Mucosa of rectum (tissue), 2 donors: ENCODE data around the gene CCSER2.
"Not testable (repeated sequence)": the region's sequence is repeated elsewhere in the genome, so short reads cannot be mapped to it uniquely, and the experiment has no call there.

Experiments used
- H3K27ac ChIP-seq, 2 donors: one replicate each; pipeline ENCODE4 v1.7.0; 2013; ENCODE audit warnings: inconsistent platforms in 2 of 2, low read depth in 2 of 2, low read length in 2 of 2
- H3K27me3 ChIP-seq, 2 donors: one replicate each; pipeline ENCODE4 v1.7.0; 2013; ENCODE audit warnings: low read length in 2 of 2; ENCODE audit not compliant: control insufficient read depth in 2 of 2, insufficient read depth in 2 of 2
- H3K36me3 ChIP-seq, 2 donors: one replicate each; pipeline ENCODE4 v1.7.0; 2013; ENCODE audit warnings: low read length in 2 of 2; ENCODE audit not compliant: control insufficient read depth in 2 of 2, insufficient read depth in 2 of 2
- H3K4me1 ChIP-seq, 2 donors: one replicate each; pipeline ENCODE4 v1.7.0; 2013; ENCODE audit warnings: low read length in 2 of 2, mild to moderate bottlenecking in 1 of 2; ENCODE audit not compliant: control insufficient read depth in 2 of 2, insufficient read depth in 2 of 2
- H3K4me3 ChIP-seq, 2 donors: one replicate each; pipeline ENCODE4 v1.7.0; 2013; ENCODE audit warnings: low read length in 2 of 2
- H3K9ac ChIP-seq, 2 donors: one replicate each; pipeline ENCODE4 v1.7.0; 2013; ENCODE audit warnings: low read length in 2 of 2, low read depth in 1 of 2, mild to moderate bottlenecking in 1 of 2
- H3K9me3 ChIP-seq, 2 donors: one replicate each; pipeline ENCODE4 v1.7.0; 2013; ENCODE audit warnings: low read length in 2 of 2; ENCODE audit not compliant: control insufficient read depth in 2 of 2
- donor health status: healthy.
- donor health status: Normal muscosa, but diverticular disease.

Gene CCSER2

DNA sequence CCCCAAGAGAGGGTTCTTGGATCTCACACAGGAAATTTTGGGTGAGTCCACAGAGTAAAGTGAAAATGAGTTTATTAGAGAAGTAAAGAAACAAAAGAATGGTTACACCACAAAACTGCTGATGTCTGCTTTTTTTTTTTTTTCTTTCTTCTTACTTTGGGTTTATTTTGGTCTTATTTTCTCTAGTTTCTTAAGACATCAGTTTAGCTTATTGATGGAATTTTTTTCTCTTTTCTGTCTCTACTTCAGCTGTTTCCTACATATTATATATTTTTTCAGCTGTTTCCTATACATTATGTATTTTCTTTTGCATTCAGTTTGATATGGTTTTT is 166.4 kb downstream of the CCSER2 start:
- Histone ChIP-seq H3K4me3 (no peak overlapping the region), H3K36me3 (no peaks in the 10 kb centered on the region), H3K9me3 (no peaks in the 10 kb centered on the region), H3K27me3 (no peaks in the 10 kb centered on the region), H3K9ac (no peak overlapping the region), H3K4me1 (no peaks in the 10 kb centered on the region), H3K27ac (no peak overlapping the region)

DNA sequence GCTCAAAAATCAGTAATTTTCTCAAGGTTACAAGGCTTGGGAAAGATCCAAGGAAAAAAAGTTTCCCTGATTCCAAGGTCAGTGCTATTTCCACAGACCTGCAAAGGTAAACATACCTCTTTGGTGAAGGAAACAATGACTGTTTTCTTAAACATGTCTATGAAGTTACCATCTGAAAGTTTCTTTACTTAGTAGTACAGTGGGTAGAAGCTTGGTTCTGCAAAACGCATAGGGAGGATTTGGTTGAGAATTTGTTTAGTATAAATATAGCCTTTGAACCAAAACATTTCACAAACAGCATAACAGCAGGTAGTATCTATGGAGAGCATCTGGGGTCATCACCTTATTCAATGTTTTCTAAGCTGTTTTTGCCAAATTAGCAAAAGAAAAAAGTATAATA is 169.6 kb downstream of the CCSER2 start:
- H3K4me1 ChIP-seq = no peaks in the 10 kb centered on the region
- no peaks in the 10 kb centered on the region for H3K9me3 ChIP-seq
- no peak overlapping the region for H3K4me3 ChIP-seq
- H3K27me3 ChIP-seq = no peaks in the 10 kb centered on the region
- H3K27ac ChIP-seq = no peak overlapping the region
- H3K9ac ChIP-seq = no peak overlapping the region
- H3K36me3 ChIP-seq = no peaks in the 10 kb centered on the region

- not testable (repeated sequence) for H3K9me3 ChIP-seq, H3K4me3 ChIP-seq, H3K9ac ChIP-seq, H3K27ac ChIP-seq, H3K27me3 ChIP-seq, H3K36me3 ChIP-seq, H3K4me1 ChIP-seq
Measured at GRCh38 chr10:84499039-84499438, 170.7 kb downstream of the CCSER2 start.

- no peak overlapping the region for H3K9ac ChIP-seq
- H3K4me3 ChIP-seq = no peak overlapping the region
- no peak overlapping the region for H3K27ac ChIP-seq
- no peaks in the 10 kb centered on the region for H3K27me3 ChIP-seq
- H3K9me3 ChIP-seq = no peaks in the 10 kb centered on the region
- no peaks in the 10 kb centered on the region for H3K36me3 ChIP-seq
- H3K4me1 ChIP-seq = no peaks in the 10 kb centered on the region
Measured at GRCh38 chr10:84499846-84500245, 171.5 kb downstream of the CCSER2 start.

- H3K9me3 ChIP-seq = no peaks in the 10 kb centered on the region
Measured at GRCh38 chr10:84510121-84510520, 181.7 kb downstream of the CCSER2 start.

GRCh38 chr10:84511106-84511505 is 182.7 kb downstream of the CCSER2 start:
- Histone ChIP-seq H3K36me3 (peaks cover 6 to 10% of the 10 kb centered on the region in 2 donors), H3K27me3 (no peaks in the 10 kb centered on the region), H3K9ac (no peak overlapping the region), H3K4me1 (no peaks in the 10 kb centered on the region), H3K4me3 (no peak overlapping the region), H3K27ac (no peak overlapping the region), H3K9me3 (no peaks in the 10 kb centered on the region)

More at GRCh38 chr10:84510121-84510520, 181.7 kb downstream of the CCSER2 start:
- Histone ChIP-seq H3K4me3 (no peak overlapping the region), H3K27ac (no peak overlapping the region), H3K9ac (no peak overlapping the region), H3K36me3 (peaks cover 6 to 10% of the 10 kb centered on the region in 2 donors), H3K4me1 (no peaks in the 10 kb centered on the region), H3K27me3 (no peaks in the 10 kb centered on the region)

DNA sequence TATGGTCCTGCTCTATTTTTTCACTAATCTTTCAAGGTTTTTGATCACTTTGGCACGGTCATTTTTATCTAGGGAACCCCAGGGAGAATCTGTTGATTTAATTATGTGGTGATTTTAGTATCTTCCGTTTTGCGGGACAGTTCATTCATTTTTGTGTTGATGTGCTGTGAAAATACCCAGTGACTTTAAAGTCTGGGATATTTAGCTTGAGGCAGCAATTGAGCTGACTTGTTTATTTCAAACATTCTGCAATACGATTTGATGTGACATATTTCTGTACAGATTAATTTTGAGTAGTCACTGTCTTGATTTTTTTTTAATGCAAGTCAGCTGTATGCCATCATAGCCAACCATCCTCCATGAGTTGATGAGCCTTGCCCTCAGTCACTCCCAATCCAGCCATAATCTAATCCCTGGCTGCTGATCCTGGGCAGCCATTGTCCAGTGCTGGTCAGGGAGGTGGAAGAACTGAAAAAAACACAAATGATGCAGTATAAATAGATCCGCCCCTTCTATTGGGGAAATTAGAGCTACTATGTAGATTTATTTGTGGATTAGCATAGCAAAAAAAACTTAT is 183.4 kb downstream of the CCSER2 start:
- H3K27me3 ChIP-seq = no peaks in the 10 kb centered on the region
- no peak overlapping the region for H3K27ac ChIP-seq
- no peak overlapping the region for H3K4me3 ChIP-seq
- peaks cover 6 to 10% of the 10 kb centered on the region in 2 donors for H3K36me3 ChIP-seq
- H3K9ac ChIP-seq = no peak overlapping the region
- no peaks in the 10 kb centered on the region for H3K9me3 ChIP-seq
- no peaks in the 10 kb centered on the region for H3K4me1 ChIP-seq

- no peak overlapping the region for H3K9ac ChIP-seq
- H3K27me3 ChIP-seq = no peaks in the 10 kb centered on the region
- H3K9me3 ChIP-seq = no peaks in the 10 kb centered on the region
- H3K36me3 ChIP-seq = peaks cover 6 to 10% of the 10 kb centered on the region in 2 donors
- no peak overlapping the region for H3K27ac ChIP-seq
- H3K4me3 ChIP-seq = no peak overlapping the region
- H3K4me1 ChIP-seq = no peaks in the 10 kb centered on the region
Measured at GRCh38 chr10:84517554-84517953, 189.2 kb downstream of the CCSER2 start.

- no peak overlapping the region for H3K9ac ChIP-seq
- no peaks in the 10 kb centered on the region for H3K9me3 ChIP-seq
- no peaks in the 10 kb centered on the region for H3K4me1 ChIP-seq
- no peaks in the 10 kb centered on the region for H3K27me3 ChIP-seq
- H3K36me3 ChIP-seq = no peaks in the 10 kb centered on the region
- H3K4me3 ChIP-seq = no peak overlapping the region
- H3K27ac ChIP-seq = no peak overlapping the region
Measured at GRCh38 chr10:84519235-84519634, 190.8 kb downstream of the CCSER2 start.

- no peaks in the 10 kb centered on the region for H3K36me3 ChIP-seq
Measured at GRCh38 chr10:84521013-84521412, 192.6 kb downstream of the CCSER2 start.

DNA sequence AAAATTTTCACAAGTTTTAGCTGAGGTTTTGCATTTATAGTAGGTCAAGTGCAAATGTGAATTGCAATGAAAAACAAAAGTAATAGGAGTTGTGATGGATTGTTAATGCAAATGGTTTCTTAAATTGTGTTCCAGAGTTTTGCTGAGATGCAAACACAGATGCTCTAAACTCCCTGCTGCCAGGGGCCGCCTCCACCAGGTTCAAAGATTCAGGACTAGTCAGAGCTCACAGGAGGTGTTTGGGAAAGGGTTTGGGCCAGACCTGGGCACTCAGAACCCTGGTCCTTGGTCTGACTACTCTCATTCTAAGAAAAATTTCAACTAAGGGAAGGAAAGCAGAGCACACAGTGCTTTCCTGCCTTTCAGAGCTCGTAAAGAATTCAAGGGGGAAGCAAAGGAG is 193.1 kb downstream of the CCSER2 start:
- H3K4me1 ChIP-seq = no peaks in the 10 kb centered on the region
- no peaks in the 10 kb centered on the region for H3K9me3 ChIP-seq
- no peak overlapping the region for H3K4me3 ChIP-seq
- no peaks in the 10 kb centered on the region for H3K27me3 ChIP-seq
- H3K9ac ChIP-seq = no peak overlapping the region
- no peak overlapping the region for H3K27ac ChIP-seq
- H3K36me3 ChIP-seq = no peaks in the 10 kb centered on the region

More at GRCh38 chr10:84521013-84521412, 192.6 kb downstream of the CCSER2 start:
- Histone ChIP-seq H3K9ac (no peak overlapping the region), H3K27me3 (no peaks in the 10 kb centered on the region), H3K4me1 (no peaks in the 10 kb centered on the region), H3K4me3 (no peak overlapping the region), H3K9me3 (no peaks in the 10 kb centered on the region), H3K27ac (no peak overlapping the region)
